Dermis blood vessel endothelial cell (primary cell): ENCODE data around the gene BOK. TPM values are rescaled to one million over a fixed set of nuclear protein-coding genes. Genes with fewer than 3 reads are reported as not detected.
"Not testable (repeated sequence)": the region's sequence is repeated elsewhere in the genome, so short reads cannot be mapped to it uniquely, and the experiment has no call there.

Source experiments
- DNase-seq: peaks from one replicate; pipeline ENCODE4 v3.0.0; 2010
- total RNA-seq: library from RNA; depleted of rRNA; stranded (reverse); fragments of >200 nt; gene quantifications from 2 replicates; pipeline ENCODE4 v1.2.3, GENCODE V29; 2014

BOK gene
- total RNA-seq, 1 donor from 2014 or later, result 99.4 TPM

GRCh38 chr2:241559323-241560161, 997 bp downstream of the BOK start:
- DNase-seq, result peak; percentile 77

DNA sequence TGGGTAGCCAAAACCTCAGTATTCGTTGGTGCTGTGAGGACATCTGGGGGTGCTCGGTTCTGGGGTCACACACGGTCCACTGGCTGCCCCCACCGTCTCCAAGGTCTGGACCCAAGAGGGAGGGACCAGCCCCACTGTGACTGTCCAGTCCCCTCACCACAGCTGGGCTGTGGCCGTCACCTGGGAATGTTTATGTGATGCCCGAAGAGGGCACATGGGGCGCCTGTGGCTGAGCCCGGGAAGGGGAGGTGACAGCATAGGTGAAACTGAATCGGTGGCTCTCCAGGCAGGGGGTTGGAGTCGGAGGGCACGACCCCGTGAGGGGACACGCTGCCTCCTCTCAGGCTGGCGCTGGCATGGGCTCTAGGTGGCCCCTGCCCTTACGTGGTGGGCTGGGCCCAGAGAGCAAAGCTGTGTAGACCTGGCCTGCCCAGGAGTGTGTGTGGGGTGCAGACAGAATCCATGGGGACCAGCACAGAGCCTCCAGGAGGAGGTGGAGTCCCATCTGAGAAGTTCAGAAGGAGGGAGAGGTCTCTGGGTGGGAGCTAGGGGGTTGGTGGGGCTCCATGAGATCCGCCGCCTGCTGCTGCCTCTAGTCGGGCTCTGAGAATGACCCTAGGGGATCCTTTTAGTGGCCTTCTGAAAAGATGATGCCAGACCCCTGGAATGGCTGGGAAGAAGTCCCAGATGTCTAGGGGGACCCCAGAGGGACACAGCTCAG, 1.8 kb downstream of the BOK start:
- DNase-seq, result no peak

DNA sequence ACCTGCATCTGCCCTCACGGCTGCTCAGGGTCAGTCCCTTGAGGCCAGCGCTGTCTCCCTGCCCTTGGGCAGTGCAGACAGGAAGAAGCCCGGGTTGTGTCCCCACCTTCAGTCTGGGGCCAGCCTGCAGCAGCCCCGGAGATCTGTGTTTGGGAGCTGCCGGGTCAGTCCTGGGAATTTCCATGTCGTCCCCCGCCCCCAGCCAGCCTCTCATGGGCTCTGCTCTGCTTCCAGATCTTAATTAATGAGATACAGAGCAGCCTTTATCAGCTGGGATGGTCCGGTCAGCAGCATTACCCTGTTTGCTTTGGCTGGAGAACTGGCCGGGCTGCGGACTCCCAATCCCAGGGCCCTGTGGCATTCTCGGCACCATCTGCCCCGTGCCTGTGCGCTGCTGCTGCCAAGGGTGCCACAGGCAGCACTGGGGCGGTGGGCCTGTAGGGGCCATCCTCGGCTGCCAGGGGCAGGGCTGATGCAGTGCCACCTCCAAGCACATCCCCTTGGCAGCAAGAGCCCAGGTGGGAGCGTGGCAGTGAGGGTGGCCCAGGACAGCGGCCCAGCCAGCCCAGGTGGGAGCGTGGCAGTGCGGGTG, 2.4 kb downstream of the BOK start:
- DNase-seq, result peak; percentile 43

GRCh38 chr2:241561832-241562231, 3.3 kb downstream of the BOK start:
- peak; percentile 76 for DNase-seq

DNA sequence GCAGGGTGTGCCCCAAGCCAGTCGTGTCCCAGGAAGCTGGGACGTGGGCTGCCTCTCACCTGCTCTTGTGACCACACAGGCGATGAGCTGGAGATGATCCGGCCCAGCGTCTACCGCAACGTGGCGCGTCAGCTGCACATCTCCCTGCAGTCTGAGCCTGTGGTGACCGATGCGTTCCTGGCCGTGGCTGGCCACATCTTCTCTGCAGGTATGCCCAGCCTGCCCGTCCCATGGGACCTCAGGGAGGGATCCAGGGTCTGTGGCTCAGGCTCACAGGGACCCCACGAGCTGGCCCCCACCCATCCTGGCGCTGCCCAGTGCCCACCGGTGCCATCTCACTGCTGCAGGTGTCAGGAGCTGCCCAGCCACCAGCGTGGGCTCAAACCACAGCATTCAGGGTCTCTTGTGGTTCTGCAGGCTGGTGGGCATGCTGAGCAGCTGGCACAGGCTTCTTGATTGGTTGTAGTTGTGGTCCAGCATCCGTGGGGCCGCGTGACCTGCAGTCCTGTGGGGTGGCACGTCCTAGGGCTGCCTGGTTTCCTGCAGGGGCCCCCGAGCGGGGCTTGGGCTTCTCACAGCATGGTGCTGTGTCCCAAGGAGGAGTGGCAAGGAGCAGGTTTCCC, 3.8 kb downstream of the BOK start:
- no peak for DNase-seq

- DNase-seq, result no peak
Measured at GRCh38 chr2:241563031-241563507, 4.5 kb downstream of the BOK start.

GRCh38 chr2:241563571-241563980, 5.0 kb downstream of the BOK start:
- DNase-seq, result no peak

- no peak for DNase-seq
Measured at GRCh38 chr2:241563981-241564595, 5.5 kb downstream of the BOK start.

GRCh38 chr2:241564596-241565410, 6.3 kb downstream of the BOK start:
- no peak for DNase-seq

DNA sequence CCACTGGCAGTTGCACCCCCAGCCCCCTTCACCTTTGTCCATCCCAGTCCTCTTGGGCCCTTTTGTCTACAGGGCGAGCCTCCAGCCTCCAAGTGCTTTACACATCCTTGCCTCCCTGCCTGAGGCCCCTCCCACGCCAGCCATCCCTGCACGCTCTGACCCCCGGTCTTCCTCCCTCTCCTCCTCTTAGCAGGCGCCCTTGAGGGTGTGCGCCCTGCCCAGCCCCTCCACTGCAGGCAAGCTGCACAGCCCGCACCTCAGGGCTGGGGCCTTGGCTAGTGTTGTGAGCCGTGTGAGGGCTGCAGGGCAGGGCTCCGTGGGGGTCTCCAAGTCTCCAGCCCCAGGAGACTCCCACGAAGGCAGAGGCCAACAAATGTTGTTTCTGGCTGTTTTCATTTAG, 6.9 kb downstream of the BOK start:
- DNase-seq, result no peak

DNA sequence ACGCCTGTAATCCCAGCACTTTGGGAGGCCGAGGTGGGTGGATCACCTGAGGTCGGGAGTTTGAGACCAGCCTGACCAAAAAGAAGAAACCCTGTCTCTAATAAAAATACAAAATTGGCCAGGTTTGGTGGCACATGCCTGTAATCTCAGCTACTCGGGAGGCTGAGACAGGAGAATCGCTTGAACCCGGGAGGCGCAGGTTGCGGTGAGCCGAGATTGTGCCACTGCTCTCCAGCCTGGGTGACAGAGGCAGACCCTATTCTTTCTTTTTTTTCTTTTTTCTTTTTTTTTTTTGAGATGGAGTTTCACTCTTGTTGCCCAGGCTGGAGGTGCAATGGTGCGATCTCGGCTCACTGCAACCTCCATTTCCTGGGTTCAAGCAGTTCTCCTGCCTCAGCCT, 7.5 kb downstream of the BOK start:
- not testable (repeated sequence) for DNase-seq

- no peak for DNase-seq
Measured at GRCh38 chr2:241566468-241566867, 7.9 kb downstream of the BOK start.

DNA sequence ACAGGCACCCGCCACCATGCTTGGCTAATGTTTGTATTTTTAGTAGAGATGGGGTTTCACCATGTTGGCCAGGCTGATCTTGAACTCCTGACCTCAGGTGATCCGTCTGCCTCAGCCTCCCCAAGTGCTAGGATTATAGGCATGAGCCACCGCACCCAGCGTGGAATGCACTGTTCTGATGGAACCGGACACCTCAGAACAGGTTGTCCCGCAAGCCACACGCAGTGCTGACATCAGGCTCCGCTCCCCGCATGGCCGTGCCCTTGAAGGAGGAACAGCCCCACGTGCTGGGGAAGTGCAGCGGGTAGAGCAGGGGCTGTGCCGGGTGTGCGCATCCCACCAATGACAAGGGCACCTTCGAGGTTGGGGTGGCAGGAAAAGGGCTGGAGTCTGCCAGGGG, 8.7 kb downstream of the BOK start:
- DNase-seq, result not testable (repeated sequence)

DNA sequence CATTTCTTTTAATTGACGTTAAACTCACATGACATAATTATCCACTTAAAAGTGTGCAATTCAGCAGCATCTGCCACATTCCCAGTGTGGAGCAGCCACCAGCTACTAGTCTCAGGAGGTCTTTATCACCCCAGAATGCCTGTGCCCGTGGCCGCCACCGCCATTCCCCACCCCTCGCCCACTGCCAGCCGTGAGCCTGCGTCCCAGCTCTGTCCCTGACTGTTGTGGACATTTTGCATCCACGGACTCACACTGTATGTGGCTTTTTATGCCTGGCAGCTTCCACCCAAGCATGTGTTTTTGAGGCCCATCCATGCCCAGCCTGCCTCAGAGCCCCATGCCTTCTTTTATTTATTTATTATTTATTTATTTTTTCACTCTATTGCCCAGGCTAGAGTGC, 9.2 kb downstream of the BOK start:
- no peak for DNase-seq

- DNase-seq, result no peak
Measured at GRCh38 chr2:241568726-241569125, 10.2 kb downstream of the BOK start.

GRCh38 chr2:241569831-241570281, 11.3 kb downstream of the BOK start:
- no peak for DNase-seq

DNA sequence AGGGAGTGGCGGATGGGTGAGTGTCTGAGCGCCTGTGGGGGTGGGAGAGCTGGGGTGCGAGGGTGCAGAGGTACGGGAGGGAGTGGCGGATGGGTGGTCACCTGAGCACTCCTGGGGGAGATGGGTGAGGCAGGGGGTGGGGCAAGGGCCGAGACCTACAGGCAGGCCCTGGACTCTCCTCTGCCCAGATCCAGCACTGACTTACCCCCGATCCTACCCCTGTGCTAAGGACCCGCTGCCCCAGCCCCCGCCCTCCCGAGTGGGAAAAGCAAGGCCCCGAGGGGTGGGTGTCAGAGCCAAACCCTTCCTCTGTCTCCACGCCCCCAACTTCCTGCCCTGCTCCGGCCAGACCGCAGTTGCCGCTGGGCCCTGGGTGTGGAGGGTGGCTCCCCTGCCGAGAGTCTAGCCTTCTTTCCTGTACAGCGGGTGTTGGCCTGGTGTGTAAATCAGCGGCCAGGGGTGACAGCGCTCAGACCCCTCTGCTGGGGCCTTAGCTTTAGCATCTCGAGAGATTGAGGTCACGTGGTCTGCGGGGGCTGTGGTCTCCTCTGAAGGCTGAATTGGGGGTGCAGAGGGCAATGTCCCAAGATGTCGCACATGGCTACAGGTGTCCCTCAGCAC, 12.5 kb downstream of the BOK start:
- DNase-seq, result no peak

GRCh38 chr2:241571821-241572620, 13.5 kb downstream of the BOK start:
- DNase-seq, result no peak

DNA sequence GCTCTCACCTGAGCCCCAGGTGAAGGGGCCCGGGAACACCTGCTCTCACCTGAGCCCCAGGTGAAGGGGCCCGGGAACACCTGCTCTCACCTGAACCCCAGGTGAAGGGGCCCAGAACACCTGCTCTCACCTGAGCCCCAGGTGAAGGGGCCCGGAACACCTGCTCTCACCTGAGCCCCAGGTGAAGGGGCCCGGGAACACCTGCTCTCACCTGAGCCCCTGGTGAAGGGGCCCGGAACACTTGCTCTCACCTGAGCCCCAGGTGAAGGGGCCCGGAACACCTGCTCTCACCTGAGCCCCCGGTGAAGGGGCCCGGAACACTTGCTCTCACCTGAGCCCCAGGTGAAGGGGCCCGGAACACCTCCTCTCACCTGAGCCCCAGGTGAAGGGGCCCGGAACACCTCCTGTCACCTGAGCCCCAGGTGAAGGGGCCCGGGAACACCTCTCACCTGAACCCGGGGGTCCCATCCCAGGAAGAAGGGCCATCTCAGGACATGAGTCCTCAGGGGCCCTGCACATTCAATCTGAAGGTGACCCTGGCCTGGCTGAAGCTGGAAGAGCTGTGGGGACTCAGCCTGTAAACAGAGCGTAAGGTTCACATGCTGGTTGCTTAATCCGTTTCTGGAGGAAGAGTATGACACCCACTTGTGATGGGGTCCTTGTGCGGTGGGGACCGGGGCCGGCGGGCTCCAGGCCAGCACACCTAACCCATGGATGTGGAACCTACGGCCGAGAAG, 14.5 kb downstream of the BOK start:
- not testable (repeated sequence) for DNase-seq
